GM23338 (cell line): ENCODE measurements around the gene ZC3H13.

ENCODE experiments used
- POLR2AphosphoS5 ChIP-seq: IDR thresholded peaks from 2 replicates; pipeline ENCODE4 v1.6.1; 2016; ENCODE audit warnings: antibody characterized with exemption, low read depth
- TF ChIP-seq, protein P1 (sequence below), 2 experiments: fragments of 200-600 bp in 1 of 2; sonication (generic) in 1 of 2; conservative IDR thresholded peaks; 2 replicates each; pipeline versions ENCODE4 v1.5.1 to v1.6.1; 2016 to 2017; ENCODE audit warnings: antibody characterized with exemption in 2 of 2, low read depth in 2 of 2, mild to moderate bottlenecking in 2 of 2, moderate library complexity in 1 of 2
- TF ChIP-seq, protein P2 (sequence below): IDR thresholded peaks from one replicate; pipeline ENCODE4 v1.6.1; 2018; ENCODE audit warnings: antibody characterized with exemption; ENCODE audit not compliant: unreplicated experiment

DNA sequence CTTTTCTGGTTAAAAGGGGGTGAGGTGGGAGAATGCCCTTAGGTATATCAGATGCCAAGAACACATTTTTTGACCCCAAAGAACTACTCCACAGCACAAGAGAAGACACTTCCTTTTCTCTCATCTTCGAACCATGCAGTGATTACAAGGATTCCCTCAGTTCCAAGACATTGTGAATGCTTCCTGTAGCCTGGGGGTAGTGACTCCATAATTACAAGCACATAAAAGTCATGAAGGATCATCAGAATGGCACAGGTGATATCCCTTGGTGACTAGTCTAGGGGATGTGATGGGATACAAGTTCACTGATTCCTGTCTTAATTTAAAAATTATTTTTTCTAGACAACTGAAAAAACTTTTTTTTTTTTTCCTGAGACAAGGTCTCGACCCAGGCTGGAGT is 78.0 kb downstream of the ZC3H13 start:
- TF ChIP-seq, protein P1, sequence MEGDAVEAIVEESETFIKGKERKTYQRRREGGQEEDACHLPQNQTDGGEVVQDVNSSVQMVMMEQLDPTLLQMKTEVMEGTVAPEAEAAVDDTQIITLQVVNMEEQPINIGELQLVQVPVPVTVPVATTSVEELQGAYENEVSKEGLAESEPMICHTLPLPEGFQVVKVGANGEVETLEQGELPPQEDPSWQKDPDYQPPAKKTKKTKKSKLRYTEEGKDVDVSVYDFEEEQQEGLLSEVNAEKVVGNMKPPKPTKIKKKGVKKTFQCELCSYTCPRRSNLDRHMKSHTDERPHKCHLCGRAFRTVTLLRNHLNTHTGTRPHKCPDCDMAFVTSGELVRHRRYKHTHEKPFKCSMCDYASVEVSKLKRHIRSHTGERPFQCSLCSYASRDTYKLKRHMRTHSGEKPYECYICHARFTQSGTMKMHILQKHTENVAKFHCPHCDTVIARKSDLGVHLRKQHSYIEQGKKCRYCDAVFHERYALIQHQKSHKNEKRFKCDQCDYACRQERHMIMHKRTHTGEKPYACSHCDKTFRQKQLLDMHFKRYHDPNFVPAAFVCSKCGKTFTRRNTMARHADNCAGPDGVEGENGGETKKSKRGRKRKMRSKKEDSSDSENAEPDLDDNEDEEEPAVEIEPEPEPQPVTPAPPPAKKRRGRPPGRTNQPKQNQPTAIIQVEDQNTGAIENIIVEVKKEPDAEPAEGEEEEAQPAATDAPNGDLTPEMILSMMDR (conservative IDR thresholded peaks at IDR 0.05; ENCODE audit: low read depth in 2 of 2), result no peak
- TF ChIP-seq, protein P2, sequence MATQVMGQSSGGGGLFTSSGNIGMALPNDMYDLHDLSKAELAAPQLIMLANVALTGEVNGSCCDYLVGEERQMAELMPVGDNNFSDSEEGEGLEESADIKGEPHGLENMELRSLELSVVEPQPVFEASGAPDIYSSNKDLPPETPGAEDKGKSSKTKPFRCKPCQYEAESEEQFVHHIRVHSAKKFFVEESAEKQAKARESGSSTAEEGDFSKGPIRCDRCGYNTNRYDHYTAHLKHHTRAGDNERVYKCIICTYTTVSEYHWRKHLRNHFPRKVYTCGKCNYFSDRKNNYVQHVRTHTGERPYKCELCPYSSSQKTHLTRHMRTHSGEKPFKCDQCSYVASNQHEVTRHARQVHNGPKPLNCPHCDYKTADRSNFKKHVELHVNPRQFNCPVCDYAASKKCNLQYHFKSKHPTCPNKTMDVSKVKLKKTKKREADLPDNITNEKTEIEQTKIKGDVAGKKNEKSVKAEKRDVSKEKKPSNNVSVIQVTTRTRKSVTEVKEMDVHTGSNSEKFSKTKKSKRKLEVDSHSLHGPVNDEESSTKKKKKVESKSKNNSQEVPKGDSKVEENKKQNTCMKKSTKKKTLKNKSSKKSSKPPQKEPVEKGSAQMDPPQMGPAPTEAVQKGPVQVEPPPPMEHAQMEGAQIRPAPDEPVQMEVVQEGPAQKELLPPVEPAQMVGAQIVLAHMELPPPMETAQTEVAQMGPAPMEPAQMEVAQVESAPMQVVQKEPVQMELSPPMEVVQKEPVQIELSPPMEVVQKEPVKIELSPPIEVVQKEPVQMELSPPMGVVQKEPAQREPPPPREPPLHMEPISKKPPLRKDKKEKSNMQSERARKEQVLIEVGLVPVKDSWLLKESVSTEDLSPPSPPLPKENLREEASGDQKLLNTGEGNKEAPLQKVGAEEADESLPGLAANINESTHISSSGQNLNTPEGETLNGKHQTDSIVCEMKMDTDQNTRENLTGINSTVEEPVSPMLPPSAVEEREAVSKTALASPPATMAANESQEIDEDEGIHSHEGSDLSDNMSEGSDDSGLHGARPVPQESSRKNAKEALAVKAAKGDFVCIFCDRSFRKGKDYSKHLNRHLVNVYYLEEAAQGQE, result no peak
- TF ChIP-seq POLR2AphosphoS5, result no peak
